Neuronal stem cell (in vitro differentiated cells): ENCODE results near the gene ANKS1A.
A peak's percentile ranks its signal among the peaks of the same experiment; 100 is the strongest.

ENCODE experiments used
- DNase-seq: peaks from one replicate; pipeline ENCODE4 v3.0.0-alpha.2; 2013; ENCODE audit warnings: low spot score
- H2AFZ ChIP-seq: one replicate; pipeline ENCODE4 v1.6.1; 2013; ENCODE audit warnings: mild to moderate bottlenecking, low read length, inconsistent platforms
- H2AK5ac ChIP-seq: 2 replicates; pipeline ENCODE4 v1.6.1; 2013; ENCODE audit warnings: low read depth, mild to moderate bottlenecking, inconsistent platforms, low read length, moderate library complexity, mixed read lengths
- H2BK120ac ChIP-seq: 2 replicates; pipeline ENCODE4 v1.6.1; 2013; ENCODE audit warnings: low read depth, mild to moderate bottlenecking, inconsistent platforms, low read length, moderate library complexity, mixed read lengths
- H2BK12ac ChIP-seq: one replicate; pipeline ENCODE4 v1.6.1; 2013; ENCODE audit warnings: low read length, inconsistent platforms
- H2BK15ac ChIP-seq: 2 replicates; pipeline ENCODE4 v1.6.1; 2013; ENCODE audit warnings: mild to moderate bottlenecking, low read length, inconsistent platforms, mixed read lengths
- H2BK5ac ChIP-seq: one replicate; pipeline ENCODE4 v1.6.1; 2013; ENCODE audit warnings: inconsistent platforms, mild to moderate bottlenecking, low read length, moderate library complexity
- H3K14ac ChIP-seq: one replicate; pipeline ENCODE4 v1.6.1; 2013; ENCODE audit warnings: low read length, inconsistent platforms
- H3K18ac ChIP-seq: 2 replicates; pipeline ENCODE4 v1.6.1; 2013; ENCODE audit warnings: low read length, inconsistent platforms
- H3K23ac ChIP-seq: 2 replicates; pipeline ENCODE4 v1.6.1; 2013; ENCODE audit warnings: low read depth, mild to moderate bottlenecking, mixed read lengths, low read length, inconsistent platforms; ENCODE audit not compliant: poor library complexity
- H3K27ac ChIP-seq: replicated peaks from 3 replicates; pipeline ENCODE4 v1.5.1; 2013; ENCODE audit warnings: low read length, inconsistent platforms
- H3K27me3 ChIP-seq, 3 experiments: 2 replicates each; pipeline ENCODE4 v1.6.1; 2013; ENCODE audit warnings: low read length in 3 of 3, mild to moderate bottlenecking in 2 of 3, inconsistent platforms in 1 of 3, low read depth in 1 of 3, mixed read lengths in 1 of 3, moderate library complexity in 1 of 3; ENCODE audit not compliant: control insufficient read depth in 3 of 3, insufficient read depth in 3 of 3
- H3K36me3 ChIP-seq, 2 donors: replicated peaks in 1 of 2; 2 replicates each; pipeline ENCODE4 v1.6.1; 2013; ENCODE audit warnings: low read length in 2 of 2; ENCODE audit not compliant: control insufficient read depth in 2 of 2, insufficient read depth in 2 of 2
- H3K4ac ChIP-seq: 2 replicates; pipeline ENCODE4 v1.6.1; 2013; ENCODE audit warnings: inconsistent platforms, mild to moderate bottlenecking, low read length, moderate library complexity
- H3K4me1 ChIP-seq, 2 donors: 1 replicate in 1 of 2; 2 replicates in 1 of 2; pipeline ENCODE4 v1.6.1; 2013; ENCODE audit warnings: low read length in 2 of 2, low read depth in 1 of 2; ENCODE audit not compliant: control insufficient read depth in 2 of 2, insufficient read depth in 1 of 2
- H3K4me2 ChIP-seq: one replicate; pipeline ENCODE4 v1.6.1; 2013; ENCODE audit warnings: mild to moderate bottlenecking, low read length, inconsistent platforms; ENCODE audit not compliant: insufficient read depth, poor library complexity, severe bottlenecking
- H3K4me3 ChIP-seq, 2 donors: 2 replicates each; pipeline ENCODE4 v1.5.1; 2013; ENCODE audit warnings: low read length in 2 of 2, mild to moderate bottlenecking in 2 of 2, inconsistent platforms in 1 of 2, moderate library complexity in 1 of 2
- H3K79me1 ChIP-seq: one replicate; pipeline ENCODE4 v1.6.1; 2013; ENCODE audit warnings: low read depth, mild to moderate bottlenecking, inconsistent platforms, low read length, moderate library complexity
- H3K9ac ChIP-seq: one replicate; pipeline ENCODE4 v1.6.1; 2013; ENCODE audit warnings: mild to moderate bottlenecking, low read depth, low read length, inconsistent platforms; ENCODE audit not compliant: poor library complexity
- H3K9me3 ChIP-seq, 2 donors: replicated peaks in 1 of 2; 2 replicates each; pipeline versions ENCODE3 to v1.6.1; 2013; ENCODE audit warnings: low read length in 2 of 2, mild to moderate bottlenecking in 2 of 2, inconsistent platforms in 1 of 2, low read depth in 1 of 2, mixed read lengths in 1 of 2, moderate library complexity in 1 of 2; ENCODE audit not compliant: control insufficient read depth in 2 of 2, insufficient read depth in 1 of 2
- H4K8ac ChIP-seq: one replicate; pipeline ENCODE4 v1.6.1; 2013; ENCODE audit warnings: low read depth, mild to moderate bottlenecking, inconsistent platforms, low read length, moderate library complexity
- H4K91ac ChIP-seq: one replicate; pipeline ENCODE4 v1.6.1; 2013; ENCODE audit warnings: low read length, low read depth, mild to moderate bottlenecking, inconsistent platforms; ENCODE audit not compliant: poor library complexity
- WGBS, 2 donors: extraction: QIAGEN DNeasy Blood & Tissue Kit; methylation state at CpG; one replicate each; pipeline ENCODE4 v1.1.7; 2013; ENCODE audit warnings: missing lambda C conversion rate in 2 of 2, mixed read lengths in 1 of 2; ENCODE audit not compliant: insufficient read length in 2 of 2, insufficient replicate concordance in 1 of 2; ENCODE audit errors: extremely low coverage in 2 of 2; 5-methylcytosine and 5-hydroxymethylcytosine counted together

The ANKS1A gene

DNA sequence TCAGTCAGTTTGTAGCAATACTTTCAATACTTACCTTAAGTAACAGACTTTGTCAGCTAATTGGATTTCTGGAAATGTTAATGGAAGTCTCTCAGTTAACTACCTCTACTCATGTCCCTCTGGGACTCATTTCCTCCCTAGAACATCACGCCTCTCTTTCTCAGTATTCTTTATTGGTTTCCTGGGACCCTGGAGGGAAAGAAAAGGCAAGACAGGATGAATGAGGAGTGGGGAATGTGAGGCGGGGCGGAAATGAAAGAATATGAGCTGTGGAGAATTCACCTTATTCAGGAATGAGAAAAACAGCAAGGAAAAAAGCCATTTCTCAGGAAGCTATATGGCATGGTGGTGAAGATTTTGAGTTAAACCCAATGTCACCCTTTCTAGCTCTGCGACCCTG is 62.7 kb downstream of the ANKS1A start:
- no peak overlapping the region for H3K9ac ChIP-seq
- no peaks in the 10 kb centered on the region for H3K9me3 ChIP-seq
- peak overlapping the region; percentile 43 for H3K27ac ChIP-seq
- no peaks in the 10 kb centered on the region for H3K27me3 ChIP-seq
- H3K36me3 ChIP-seq, result no peaks in the 10 kb centered on the region
- H3K23ac ChIP-seq, result no peak overlapping the region
- WGBS, 2 donors, result no CpG with 5 or more reads among the region's 4 CpGs
- no peak overlapping the region for H2AFZ ChIP-seq
- no peak overlapping the region for H3K18ac ChIP-seq
- no peak for DNase-seq
- H2BK120ac ChIP-seq, result no peak overlapping the region
- no peaks in the 10 kb centered on the region for H3K79me1 ChIP-seq
- no peak overlapping the region for H3K14ac ChIP-seq
- H3K4ac ChIP-seq, result no peak overlapping the region
- H2BK5ac ChIP-seq, result no peak overlapping the region
- no peak overlapping the region for H2BK15ac ChIP-seq
- no peak overlapping the region for H4K8ac ChIP-seq
- no peak overlapping the region for H2BK12ac ChIP-seq
- H3K4me3 ChIP-seq, result no peak overlapping the region
- no peak overlapping the region for H4K91ac ChIP-seq
- peaks cover 8 to 9% of the 10 kb centered on the region in 2 donors for H3K4me1 ChIP-seq
- H3K4me2 ChIP-seq, result no peak overlapping the region
- H2AK5ac ChIP-seq, result no peak overlapping the region

DNA sequence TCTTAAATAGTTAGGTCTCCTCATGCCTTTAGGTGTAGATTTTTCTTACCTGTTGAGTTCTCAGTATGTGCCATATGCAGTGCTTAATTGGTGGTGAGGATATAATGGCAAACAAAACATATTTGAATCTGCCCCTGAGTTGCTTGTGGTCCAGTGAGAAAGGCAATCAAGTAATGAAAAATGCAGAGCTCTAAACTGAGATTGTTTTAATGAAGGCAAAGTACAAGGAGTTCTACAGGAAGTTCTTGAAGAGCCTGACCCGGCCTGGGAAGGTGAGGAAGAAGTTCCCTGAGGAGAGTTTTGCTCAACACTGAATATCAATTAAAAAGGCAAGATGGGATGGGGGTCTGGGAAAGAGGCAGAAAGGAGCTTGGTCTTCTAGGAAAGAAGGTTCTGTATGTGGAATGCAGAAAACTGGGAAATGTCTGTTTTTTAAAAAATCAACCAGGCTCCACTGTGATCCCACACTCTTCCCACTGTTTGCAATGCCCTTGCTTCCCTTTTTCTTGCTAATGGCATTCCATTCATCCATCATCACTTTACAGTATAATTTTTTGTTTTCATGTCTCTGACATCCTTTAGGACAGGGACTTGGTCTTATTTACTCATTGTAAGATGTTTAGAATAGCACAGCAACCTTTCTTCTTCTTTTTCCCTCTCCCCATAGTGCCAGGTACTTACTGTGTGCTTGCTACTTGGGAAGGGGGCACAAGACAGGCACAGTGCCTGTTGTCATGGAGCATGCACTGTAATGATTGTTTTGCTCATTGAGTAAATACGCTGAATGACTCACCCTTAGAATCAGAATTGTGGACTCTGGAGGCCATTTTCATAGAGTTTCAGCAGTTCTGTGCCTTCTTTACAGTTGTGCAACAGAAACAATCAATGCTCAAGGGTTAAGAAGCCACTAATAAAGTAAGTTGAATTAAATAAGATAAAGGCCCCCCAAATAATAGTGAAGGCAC is 64.3 kb downstream of the ANKS1A start:
- H4K91ac ChIP-seq, result no peak overlapping the region
- DNase-seq, result no peak
- no peak overlapping the region for H3K27ac ChIP-seq

DNA sequence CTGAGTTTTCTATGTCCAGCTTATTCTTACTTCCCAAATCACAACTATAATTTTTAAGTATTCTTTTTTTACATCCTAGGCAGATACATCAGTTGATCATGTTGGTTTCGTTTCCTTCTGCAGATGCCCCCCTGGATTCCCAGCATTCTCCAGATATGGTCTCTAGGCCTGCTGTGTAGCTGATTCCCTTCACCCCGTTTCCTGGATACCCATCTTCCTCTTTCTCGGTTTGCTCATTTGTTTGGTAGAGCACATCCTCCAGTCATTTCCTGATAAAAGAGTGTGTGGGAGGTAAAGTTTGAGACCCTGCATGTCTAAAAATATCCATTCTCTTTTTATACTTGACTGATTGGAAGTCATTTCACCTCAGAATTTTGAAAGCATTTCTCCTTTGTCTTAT is 66.4 kb downstream of the ANKS1A start:
- Histone ChIP-seq H2AFZ (no peak overlapping the region), H3K9ac (no peak overlapping the region), H3K4me2 (no peak overlapping the region), H3K79me1 (no peaks in the 10 kb centered on the region), H2AK5ac (no peak overlapping the region), H2BK120ac (no peak overlapping the region), H3K23ac (no peak overlapping the region), H4K8ac (no peak overlapping the region), H3K36me3 (no peaks in the 10 kb centered on the region), H3K4me3 (no peak overlapping the region), H2BK5ac (no peak overlapping the region), H2BK12ac (no peak overlapping the region), H3K14ac (no peak overlapping the region), H3K18ac (no peak overlapping the region), H3K9me3 (no peaks in the 10 kb centered on the region), H3K27me3 (no peaks in the 10 kb centered on the region), H4K91ac (no peak overlapping the region), H3K4me1 (peaks cover 5 to 8% of the 10 kb centered on the region in 2 donors), H3K27ac (no peak overlapping the region), H2BK15ac (no peak overlapping the region), H3K4ac (no peak overlapping the region)
- no CpG with 5 or more reads among the region's 3 CpGs for whole genome bisulfite sequencing, 2 donors
- DNase-seq, result no peak

More for the DNA sequence above, 64.3 kb downstream of the ANKS1A start:
- no peak overlapping the region for H2BK120ac ChIP-seq
- H3K4ac ChIP-seq, result no peak overlapping the region
- no peak overlapping the region for H4K8ac ChIP-seq
- no peak overlapping the region for H3K9ac ChIP-seq
- H2AFZ ChIP-seq, result no peak overlapping the region
- no peak overlapping the region for H3K4me2 ChIP-seq
- no peaks in the 10 kb centered on the region for H3K27me3 ChIP-seq
- no peak overlapping the region for H3K18ac ChIP-seq
- H3K4me1 ChIP-seq, result peaks cover 8 to 9% of the 10 kb centered on the region in 2 donors
- H2AK5ac ChIP-seq, result no peak overlapping the region
- no peak overlapping the region for H3K23ac ChIP-seq
- no peak overlapping the region for H2BK5ac ChIP-seq
- H3K36me3 ChIP-seq, result no peaks in the 10 kb centered on the region
- H3K9me3 ChIP-seq, result no peaks in the 10 kb centered on the region
- no peak overlapping the region for H3K14ac ChIP-seq
- H3K4me3 ChIP-seq, result no peak overlapping the region
- H2BK15ac ChIP-seq, result no peak overlapping the region
- no CpG with 5 or more reads among the region's 2 CpGs for WGBS, 2 donors
- no peak overlapping the region for H2BK12ac ChIP-seq
- no peaks in the 10 kb centered on the region for H3K79me1 ChIP-seq

DNA sequence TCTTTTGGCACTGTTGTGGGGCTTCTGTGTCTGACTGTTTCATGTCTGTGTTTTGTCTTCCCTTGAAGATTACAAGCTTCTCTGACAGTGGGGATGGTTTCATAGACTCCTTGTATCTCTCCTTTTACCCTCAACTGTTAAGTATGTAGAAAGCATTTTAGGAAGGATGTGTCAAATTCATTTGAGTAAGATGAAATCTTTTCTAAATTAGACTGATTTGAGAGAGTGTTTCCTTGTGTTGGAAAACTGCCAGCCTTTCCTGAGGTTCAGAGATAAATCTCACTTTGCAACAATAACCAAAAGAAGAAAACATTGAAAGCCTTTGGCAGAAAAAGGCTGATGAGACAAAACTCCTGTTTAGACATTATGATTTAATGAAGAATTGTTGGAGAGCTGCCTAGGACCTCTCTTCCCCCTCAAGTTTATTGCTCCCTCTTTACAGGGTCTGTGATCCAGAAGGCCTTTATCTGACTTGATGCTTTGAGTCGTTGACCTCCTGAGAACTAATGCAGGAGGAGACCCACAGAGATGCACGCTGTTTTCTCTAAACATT is 68.3 kb downstream of the ANKS1A start:
- H3K9me3 ChIP-seq, result no peaks in the 10 kb centered on the region
- no peaks in the 10 kb centered on the region for H3K79me1 ChIP-seq
- H3K36me3 ChIP-seq, result no peaks in the 10 kb centered on the region
- no peak overlapping the region for H2AFZ ChIP-seq
- H4K91ac ChIP-seq, result no peak overlapping the region
- H3K4ac ChIP-seq, result no peak overlapping the region
- H2BK120ac ChIP-seq, result no peak overlapping the region
- no CpG with 5 or more reads among the region's 2 CpGs for WGBS, 2 donors
- H3K4me2 ChIP-seq, result no peak overlapping the region
- H3K18ac ChIP-seq, result no peak overlapping the region
- no peak overlapping the region for H2BK12ac ChIP-seq
- H2BK15ac ChIP-seq, result no peak overlapping the region
- H3K9ac ChIP-seq, result no peak overlapping the region
- H3K4me1 ChIP-seq, result peaks cover 2 to 8% of the 10 kb centered on the region in 2 donors
- no peak overlapping the region for H3K4me3 ChIP-seq
- H3K27me3 ChIP-seq, result no peaks in the 10 kb centered on the region
- DNase-seq, result no peak
- H2BK5ac ChIP-seq, result no peak overlapping the region
- no peak overlapping the region for H3K23ac ChIP-seq
- H4K8ac ChIP-seq, result no peak overlapping the region
- no peak overlapping the region for H3K27ac ChIP-seq
- no peak overlapping the region for H2AK5ac ChIP-seq
- no peak overlapping the region for H3K14ac ChIP-seq
